OCI-M1 (cell line): ENCODE results near the gene NMNAT3.

ENCODE experiments used
- DNase-seq: peaks from one replicate; lab custom pipeline; 2025; lab: John Stamatoyannopoulos, UW

NMNAT3 gene

GRCh38 chr3:139521144-139521543 is 156.6 kb downstream of the NMNAT3 start:
- no peak for DNase-seq

GRCh38 chr3:139519998-139520737 is 157.6 kb downstream of the NMNAT3 start:
- peak; percentile 46 for DNase-seq

GRCh38 chr3:139518926-139519842 is 158.6 kb downstream of the NMNAT3 start:
- no peak for DNase-seq

- no peak for DNase-seq
Measured at GRCh38 chr3:139518306-139518705, 159.5 kb downstream of the NMNAT3 start.

- no peak for DNase-seq
Measured at GRCh38 chr3:139517321-139518065, 160.3 kb downstream of the NMNAT3 start.

- no peak for DNase-seq
Measured at GRCh38 chr3:139514741-139515140, 163.0 kb downstream of the NMNAT3 start.
